NCI-H69 (cell line): Measurements from ENCODE around the gene RIPPLY3.
A peak's percentile ranks its signal among the peaks of the same experiment; 100 is the strongest.
"Not testable (repeated sequence)": the region's sequence is repeated elsewhere in the genome, so short reads cannot be mapped to it uniquely, and the experiment has no call there.

Experiments
- DNase-seq: peaks from one replicate; lab custom pipeline; 2025; lab: John Stamatoyannopoulos, UW

Gene RIPPLY3

DNA sequence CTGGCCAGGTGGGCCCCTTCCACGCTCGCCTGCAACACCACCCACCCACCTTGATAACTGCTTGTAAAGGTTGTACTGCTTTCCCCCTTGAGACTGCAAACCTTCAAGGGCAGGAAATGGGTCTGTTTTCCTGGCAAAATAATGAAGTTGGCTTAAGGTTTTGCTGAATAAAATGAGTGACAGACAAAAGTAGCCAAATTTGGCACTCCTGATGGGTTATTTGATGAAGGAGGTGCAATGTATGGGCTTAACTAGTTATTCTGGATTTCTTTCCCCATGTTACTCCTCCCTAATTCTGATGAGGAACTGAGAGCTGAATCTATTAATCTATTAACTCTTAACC lies 25.5 kb upstream of the RIPPLY3 start:
- no peak for DNase-seq

DNA sequence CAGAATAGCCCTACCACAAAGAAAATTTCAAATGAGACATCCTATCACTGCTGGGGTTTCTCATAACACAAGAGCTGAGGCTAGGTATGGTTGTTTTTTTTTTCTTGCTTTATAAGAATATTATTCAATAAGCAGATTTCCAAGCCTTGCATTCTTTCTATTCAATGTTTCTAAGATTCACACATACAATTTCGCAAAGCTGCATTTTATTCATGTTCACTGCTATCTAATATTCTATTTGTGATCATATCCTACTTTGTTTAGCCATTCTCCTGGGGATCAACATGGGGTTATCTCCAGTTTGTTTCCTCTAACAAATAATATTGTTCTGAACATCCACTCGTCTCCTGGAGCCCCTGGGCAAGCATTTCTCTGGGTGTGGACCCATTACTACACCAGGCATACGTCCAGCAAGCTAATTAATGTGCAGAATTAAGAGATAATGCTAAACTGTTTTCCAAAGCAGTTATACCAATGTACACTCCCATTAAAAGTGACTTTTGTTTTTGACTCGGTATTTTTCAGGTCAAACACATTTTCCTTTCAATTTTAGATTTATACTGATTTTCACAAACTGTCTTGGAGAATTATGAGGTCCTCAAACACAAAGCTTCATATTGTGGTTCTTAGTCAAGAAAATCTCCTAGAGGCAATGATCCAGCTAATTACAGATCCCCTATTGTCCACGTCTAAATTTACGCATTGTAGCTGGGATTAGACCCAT lies 24.4 kb upstream of the RIPPLY3 start:
- DNase-seq: peak; percentile 54

DNA sequence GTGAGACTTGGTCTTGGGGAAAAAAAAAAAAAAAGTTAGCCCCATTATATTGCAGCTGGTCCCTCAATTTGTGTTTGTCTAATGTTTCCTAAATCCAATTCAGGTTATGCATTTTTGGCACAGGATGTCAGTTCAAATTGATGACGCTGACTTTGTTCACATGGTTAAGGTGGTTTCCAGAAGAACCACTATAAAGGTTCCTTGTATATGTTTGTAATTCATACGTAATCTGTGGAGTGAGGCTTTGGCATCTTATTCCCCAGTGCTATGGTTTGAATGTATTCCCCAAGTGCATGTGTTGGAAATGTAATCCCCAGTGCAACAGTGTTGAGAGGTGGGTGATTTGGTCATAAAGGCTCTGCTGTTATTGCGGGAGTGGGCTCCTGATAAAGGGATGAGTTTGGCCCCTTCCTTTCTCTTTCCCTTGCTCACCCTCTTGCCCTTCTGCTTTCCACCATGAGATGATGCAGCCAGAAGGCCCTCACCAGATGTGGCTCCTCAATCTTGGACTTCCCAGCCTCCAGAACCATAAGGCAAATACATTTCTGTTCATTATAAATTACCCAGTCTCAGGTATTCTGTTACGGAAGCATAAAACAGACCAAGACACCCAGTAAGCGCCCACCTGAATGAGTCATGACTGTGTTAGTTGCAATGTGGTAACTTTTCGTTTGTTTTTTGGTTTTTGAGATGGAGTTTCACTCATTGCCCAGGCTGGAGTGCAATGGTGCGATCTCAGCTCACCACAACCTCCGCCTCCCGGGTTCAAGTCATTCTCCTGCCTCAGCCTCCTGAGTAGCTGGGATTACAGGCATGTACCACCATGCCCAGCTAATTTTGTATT lies 20.5 kb upstream of the RIPPLY3 start:
- DNase-seq: no peak

DNA sequence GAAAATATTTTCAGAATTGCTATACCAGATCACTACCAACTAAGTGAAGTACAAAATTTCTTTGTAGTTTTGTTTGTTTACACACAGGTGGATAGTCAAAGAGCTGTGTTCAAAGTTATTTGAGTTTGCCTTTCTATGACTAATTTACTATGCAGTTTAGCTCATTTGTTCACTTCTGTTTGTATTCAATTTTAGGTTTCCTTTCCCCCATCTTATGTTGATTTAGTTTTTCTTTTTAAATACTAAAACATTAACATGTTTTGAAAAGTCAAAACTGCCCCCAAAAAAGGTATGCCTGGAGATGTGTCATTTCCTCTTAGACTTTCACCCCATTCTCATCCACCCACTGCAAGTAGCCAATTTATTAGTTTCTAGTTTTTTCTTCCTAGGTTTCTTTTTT lies 18.7 kb upstream of the RIPPLY3 start:
- no peak for DNase-seq

DNA sequence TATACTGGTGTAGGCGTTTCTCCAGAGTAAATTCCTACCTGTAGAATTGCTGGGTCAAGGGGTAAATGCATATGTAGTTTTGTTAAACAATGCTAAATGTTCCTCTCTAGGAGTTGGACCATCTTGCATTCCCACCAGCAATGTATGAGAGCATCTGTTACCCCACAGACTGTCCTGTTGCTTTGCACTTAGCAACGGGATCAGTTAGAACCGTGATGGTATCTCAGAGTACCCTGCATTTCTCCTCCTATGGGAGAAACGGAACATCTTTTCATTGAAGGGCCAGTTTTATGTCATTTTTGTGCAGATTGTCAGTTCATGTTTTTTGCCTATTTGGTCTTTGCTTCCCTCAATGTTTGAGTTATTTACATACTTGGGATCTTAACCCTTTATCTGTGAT lies 18.0 kb upstream of the RIPPLY3 start:
- DNase-seq: peak; percentile 26

DNA sequence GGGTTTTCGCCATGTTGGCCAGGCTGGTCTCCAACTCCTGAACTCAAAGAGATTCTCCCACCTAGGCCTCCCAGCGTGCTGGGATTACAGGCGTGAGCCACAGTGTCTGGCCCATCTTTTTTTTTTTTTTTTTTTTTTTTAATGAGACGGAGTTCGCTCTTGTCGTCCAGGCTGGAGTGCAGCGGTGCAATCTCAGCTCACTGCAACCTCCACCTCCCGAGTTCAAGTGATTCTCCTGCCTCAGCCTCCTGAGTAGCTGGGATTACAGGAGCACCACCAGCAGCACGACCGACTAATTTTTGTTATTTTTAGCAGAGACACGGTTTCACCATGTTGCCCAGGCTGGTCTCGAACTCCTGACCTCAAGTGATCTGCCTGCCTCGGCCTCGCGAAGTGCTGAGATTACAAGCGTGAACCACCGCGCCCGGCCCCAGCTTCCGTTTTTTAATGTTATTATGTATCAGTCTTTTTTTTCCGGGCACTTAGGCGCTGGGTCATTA lies 17.3 kb upstream of the RIPPLY3 start:
- not testable (repeated sequence) for DNase-seq

DNA sequence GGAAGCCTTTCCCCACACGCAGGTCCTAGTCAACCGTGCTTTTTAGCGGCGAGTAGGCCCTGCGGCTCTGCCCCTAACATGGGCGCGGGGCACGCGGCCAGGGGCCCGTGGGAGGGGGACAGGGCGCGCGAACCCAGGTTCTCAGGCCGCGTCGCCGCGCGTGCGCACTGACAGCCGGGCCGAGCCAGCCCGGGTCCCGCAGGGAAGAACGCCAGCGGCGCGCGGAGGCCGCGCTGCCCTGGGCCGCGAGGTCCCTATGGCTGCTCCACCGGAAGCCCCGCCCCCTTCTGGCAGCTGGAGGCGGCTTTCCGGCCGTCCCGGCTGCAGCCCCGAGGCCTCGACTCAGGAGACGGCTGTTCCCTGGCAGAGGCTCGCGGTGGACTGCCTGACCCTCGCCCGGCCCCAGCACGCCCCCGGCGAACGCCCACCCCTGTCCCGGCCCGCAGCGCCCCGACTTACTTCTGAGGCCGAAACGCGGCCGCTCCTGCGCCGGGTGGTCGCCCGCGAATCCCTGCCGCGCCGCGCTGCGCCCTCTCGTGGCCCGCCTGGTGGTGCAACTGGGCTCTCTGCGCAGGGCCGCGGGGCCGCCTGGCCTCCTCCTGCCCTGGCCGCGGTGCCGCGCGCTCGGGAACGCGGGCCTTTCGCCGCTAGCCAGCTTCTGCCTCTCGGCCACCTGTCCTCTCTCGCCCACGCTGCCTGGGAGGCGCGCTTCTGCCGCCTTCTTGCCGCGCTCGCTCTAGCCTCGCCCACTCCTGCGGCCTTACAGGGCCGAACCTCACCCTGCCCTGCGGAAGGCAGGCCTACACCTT lies 16.6 kb upstream of the RIPPLY3 start:
- peak; percentile 98 for DNase-seq

DNA sequence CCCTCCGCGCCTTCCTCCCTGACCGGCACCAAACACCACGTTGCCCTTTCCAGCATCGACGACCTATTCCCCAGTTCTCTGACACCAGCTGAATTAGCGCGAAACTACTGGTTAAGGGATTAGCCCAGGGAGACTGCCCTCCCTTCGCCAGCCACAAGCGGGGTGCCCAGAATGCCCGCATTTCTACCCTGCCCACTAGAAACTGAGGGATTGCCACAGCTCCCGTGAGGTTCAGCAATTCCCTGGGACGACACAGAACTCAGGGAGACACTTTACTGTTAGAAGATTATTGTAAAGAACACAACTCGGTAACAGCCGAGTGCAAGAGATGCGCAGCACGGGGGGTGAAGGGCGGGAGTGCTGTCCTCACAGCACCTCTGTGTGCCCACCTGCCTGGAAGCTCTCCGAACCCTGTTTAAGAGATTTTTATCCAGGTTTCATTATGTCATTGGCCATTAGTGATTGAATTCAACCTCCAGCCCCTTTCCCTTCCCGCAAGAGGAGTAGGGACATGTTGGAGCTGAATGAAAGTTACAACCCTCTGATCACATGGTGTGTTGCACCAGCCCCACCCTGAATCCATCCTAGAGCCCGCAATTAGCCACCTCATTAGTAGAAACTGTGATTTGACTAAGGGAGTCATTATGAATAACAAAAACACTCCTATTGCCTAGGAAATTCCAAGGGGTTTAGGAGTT lies 15.8 kb upstream of the RIPPLY3 start:
- peak; percentile 91 for DNase-seq

DNA sequence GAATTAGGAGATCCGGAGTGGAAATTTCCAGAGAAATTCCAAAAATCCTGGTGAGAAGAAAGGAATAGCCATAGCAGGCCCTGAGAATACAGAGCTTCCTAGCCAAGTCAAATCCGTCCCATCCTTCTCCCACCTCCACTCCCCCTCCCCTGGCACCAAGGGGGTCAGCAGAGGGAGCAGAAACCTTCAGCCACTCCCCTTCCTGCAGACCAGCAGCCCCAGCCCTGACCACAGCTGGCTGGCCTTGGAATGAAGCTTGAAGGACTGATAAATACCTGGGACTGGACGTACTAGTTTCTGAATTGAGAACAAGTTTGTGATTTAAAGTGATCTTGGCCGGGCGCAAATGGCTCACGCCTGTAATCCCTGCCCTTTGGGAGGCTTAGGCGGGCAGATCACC lies 13.8 kb upstream of the RIPPLY3 start:
- DNase-seq: no peak

DNA sequence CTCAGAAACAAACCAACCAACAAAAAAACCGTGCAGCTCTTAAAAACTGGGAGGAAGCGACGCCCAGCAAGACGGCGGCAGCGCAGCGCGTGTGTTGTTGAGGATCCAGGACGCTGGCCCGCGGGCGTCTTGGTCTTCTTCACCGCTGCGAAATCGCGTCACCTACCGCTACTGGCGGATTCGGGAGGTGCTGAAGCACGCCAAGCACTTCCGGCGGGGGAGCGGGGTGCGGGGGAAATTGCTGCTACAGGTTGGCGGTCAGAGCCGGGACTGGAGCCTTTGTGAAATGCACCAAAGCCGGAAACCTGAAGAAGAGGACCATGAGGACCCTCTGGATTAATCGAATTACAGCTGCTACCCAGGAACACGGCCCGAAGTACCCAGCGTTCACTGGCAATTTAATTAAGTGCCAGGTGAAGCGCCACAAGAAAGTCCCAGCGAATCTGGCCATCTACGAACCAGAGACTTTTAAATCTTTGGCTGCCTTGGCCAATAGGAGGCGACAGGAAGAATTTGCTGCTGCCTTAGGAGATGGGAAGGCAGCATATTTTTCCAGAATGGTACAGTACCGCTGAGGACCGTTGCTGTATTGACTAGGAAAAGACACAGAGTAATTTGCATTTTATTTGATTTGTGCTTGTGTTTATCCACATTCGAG lies 11.9 kb upstream of the RIPPLY3 start:
- no peak for DNase-seq

DNA sequence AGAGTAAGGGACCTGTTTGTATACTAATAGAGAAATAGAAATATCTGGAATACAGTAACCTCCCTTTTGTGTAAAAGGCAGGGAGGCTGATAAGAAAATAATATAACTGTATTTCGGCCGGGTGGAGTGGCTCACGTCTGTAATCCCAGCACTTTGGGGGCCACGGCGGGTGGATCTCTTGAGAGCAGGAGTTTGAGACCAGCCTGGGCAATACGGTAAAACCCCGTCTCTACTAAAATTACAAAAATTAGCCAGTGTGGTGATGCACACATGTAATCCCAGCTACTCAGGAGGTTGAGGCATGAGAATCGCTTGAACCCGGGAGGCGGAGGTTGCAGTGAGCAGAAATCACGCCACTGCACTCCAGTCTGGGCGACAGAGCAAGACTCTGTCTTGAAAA lies 11.2 kb upstream of the RIPPLY3 start:
- DNase-seq: not testable (repeated sequence)

DNA sequence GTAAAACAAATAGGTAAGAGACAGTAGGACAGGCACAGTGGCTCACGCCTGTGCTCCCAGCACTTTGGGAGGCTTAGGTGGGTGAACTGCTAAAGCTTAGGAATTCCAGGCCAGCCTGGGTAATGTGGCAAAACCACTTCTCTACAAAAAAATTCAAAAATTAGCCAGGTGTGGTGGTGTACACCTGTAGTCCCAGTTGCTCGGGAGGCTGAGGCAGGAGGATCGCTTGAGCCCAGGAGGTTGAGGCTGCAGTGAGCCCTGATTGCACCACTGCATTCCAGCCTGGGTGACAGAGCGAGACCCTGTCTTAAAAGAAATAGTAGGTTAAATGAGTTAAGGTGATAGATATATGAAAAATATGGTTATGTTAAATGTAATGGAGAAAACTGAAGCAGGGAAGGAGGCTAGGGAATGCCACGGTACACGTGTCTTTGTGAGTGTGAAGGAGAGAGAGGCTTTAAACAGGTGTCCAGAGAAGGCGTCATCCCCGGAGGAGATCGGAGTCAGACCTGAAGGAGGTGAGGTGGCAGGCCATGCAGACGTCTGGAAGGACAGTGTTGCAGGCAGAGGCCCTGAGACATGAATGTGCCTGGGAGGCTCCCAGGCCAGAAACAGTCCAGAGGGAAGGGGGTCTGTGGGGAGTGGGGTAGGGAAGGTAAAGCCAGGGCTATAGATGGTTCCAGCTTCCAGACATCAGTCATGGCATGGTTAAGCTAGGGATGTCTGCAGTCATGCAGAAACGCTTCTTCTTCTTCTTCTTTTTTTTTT lies 7.2 kb upstream of the RIPPLY3 start:
- DNase-seq: no peak

DNA sequence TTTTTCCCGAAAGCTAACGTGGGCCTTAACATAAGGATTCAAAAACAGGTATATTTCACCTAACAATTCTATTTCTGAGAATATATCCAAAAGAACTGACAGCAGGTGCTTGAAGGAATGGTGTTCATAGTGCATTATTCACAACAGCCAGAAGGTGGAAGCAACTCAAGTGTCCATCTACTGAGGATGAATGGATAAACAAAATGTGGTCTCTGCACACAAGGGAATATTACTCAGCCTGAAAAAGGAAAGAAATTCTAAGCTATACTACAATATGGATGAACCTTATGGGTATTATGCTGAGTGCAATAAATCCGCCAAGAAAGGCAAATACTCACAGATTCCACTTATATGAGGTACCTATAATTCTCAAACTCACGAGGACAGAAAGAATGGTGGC lies 6.1 kb upstream of the RIPPLY3 start:
- peak; percentile 41 for DNase-seq

DNA sequence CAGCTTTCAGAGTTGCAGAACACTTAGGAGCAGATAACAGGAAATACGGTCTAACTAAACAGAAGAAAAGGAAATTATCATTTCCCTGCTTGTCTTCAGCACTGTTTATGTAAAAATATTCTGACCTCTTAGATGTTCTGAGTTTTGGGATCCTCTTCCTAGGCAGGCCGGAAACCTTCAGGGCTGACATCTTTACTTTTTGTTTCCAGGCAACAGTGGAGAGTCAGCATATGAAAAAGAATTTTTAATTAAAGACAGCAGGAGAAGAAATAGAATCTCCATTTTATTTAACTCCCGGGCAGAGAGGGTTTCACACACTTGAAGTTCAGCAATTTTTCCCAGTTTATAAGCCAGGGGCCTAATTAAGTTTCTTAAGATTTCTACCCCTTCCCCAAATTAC lies 5.1 kb upstream of the RIPPLY3 start:
- no peak for DNase-seq

DNA sequence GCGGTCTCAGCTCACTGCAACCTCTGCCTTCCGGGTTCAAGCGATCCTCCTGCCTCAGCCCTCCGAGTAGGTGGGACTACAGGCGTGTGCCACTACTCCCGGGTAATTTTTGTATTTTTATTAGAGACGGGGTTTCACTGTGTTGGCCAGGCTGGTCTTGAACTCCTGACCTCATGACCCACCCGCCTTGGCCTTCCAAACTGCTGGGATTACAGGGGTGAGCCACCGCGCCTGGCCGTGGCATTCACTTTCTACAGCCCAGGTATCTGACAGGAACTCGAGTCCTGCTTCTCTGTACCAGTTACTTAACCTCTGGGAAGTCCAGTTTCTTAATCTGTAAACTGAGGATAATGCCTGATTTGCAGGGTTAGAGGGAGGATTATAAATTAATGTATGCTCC lies 3.7 kb upstream of the RIPPLY3 start:
- not testable (repeated sequence) for DNase-seq

DNA sequence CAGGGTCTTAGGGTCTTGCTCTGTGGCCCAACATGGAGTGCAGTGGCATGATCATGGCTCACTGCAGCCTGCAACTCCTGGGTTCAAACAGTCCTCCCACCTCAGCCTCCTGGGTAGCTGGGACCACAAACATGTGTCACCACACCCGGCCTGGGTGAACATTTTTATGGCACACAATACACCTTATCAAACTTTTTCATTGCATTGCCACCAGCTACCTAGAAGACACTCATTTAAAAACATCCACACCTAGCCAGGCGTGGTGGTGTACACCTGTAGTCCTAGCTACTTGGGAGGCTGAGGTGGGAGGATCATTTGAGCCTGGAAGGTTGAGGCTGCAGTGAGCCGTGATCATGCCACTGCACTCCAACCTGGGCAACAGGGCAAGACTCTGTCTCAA lies 2.6 kb upstream of the RIPPLY3 start:
- not testable (repeated sequence) for DNase-seq

DNA sequence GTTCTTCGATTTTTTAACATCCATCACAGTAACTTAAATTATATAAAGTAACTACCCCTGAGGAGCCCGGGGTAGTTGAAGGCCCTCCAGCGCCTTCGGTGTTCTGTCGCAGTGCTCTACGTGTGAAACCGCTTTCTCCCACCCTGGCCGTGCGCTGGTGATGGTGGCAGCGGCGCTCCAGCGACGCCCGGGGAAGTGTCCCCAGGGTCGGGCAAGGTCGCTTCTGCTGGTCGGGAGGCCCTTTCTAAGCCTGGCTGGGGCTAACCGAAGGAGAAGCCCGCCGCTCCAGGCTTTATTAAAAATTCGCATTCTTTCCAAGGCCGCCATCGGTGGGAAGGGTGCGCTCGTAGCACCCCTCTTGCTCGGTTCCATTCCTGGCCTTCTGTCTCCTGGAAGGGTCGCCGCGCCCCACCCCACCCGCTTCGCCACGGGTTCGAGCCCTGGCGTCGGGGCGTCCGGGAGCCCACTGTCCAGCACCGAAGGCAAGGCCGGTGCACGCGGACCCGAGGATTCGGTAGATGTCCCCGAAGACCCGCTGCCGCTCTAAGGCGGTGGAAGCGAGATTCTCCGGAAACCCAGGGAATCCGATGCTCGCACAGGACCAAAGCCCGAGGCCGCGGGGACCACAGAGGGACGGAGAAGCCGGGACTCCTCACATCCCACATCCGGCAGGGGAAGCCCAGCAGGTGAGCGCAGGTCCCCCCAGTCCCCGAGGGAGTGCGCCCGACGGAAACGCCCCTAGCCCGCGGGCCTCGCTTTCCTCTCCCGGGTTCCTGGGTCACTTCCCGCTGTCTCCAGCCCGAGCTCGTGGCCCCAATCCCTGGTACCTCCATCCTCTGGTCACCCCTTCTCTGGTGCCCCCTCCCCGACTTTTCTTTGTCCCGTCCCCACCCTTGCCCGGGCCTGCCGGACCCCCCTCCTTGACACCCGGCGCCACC lies 685 bp upstream of the RIPPLY3 start:
- no peak for DNase-seq

DNA sequence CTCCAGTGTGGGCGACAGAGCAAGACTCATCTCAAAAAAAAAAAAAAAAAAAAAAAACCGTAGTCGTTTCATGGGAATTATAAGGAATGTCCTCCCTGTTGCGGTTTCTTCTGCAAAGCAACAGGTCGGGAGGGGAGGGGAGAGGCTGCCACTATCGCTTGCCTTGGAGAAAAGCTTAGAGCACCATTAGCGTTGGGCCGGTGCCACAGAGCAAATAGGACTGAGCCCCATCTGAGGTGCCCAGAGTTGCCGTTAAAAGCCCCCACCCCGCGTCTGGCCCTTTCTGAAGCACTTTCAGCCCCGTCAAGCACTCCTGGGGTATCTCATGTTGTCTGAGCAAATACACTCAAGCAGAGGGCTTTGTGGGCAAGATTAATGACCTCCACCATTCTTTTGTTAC lies 2.2 kb downstream of the RIPPLY3 start:
- peak; percentile 100 for DNase-seq

DNA sequence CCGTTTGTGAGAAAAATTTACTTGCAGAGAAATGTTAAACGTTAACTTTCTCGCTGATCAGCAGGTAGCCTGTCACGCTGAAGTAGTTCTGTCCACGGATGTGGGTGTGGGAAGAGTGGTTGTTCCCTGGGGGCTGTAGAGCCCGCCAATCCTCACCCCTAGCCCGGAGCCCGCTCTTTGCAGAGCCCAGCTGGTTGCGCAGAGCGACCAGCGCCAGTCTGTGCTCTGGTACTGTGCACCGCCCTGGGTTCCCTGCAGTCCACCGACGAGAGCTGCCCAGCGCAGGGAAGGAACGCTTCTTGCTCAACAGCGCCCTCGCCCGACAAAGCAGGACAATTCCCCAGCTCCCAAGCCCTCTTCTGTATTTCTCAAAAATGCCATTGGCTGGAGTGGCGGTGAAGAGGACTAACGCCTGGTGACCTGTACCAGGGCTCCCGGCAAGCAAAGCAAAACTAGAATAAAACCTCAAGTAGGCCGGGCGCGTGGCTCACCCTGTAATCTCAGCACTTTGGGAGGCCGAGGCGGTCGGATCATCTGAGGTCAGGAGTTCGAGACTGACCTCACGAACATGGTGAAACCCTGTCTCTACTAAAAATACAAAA lies 3.3 kb downstream of the RIPPLY3 start:
- DNase-seq: peak; percentile 99
